Measurements from ENCODE around the gene GAN. TPM values are rescaled to one million over a fixed set of nuclear protein-coding genes. Genes with fewer than 3 reads are reported as not detected.

Gene GAN
- total RNA-seq, 6 experiments from 2014 or later: 5.6 to 8.6 (median 6.2) TPM

DNA sequence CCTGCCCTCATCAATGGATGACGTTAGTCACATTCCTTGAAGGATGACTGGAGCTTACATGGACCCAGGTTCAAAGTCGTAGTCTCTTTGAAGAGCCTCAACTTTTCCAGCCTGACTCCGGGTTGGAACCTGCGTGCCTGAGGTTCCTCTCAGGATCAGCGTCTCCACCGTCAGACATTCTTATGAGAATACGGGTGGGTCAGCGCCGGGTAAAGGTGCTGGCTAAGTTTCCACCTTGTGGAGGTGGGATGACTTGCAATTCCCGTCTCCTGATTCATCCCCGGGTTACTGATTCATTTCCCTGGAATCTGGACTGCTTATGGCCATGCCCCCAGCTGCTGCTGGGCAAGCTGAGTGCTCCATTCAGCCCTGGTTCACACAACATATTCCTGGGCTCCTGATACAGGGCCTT lies 90.9 kb downstream of the GAN start:
- peak; percentile 79 for DNase-seq
- TF ChIP-seq, protein P1, sequence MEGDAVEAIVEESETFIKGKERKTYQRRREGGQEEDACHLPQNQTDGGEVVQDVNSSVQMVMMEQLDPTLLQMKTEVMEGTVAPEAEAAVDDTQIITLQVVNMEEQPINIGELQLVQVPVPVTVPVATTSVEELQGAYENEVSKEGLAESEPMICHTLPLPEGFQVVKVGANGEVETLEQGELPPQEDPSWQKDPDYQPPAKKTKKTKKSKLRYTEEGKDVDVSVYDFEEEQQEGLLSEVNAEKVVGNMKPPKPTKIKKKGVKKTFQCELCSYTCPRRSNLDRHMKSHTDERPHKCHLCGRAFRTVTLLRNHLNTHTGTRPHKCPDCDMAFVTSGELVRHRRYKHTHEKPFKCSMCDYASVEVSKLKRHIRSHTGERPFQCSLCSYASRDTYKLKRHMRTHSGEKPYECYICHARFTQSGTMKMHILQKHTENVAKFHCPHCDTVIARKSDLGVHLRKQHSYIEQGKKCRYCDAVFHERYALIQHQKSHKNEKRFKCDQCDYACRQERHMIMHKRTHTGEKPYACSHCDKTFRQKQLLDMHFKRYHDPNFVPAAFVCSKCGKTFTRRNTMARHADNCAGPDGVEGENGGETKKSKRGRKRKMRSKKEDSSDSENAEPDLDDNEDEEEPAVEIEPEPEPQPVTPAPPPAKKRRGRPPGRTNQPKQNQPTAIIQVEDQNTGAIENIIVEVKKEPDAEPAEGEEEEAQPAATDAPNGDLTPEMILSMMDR (IDR thresholded peaks at IDR 0.05): peak; percentile 53
- peaks cover 3% of the 10 kb centered on the region for H3K27me3 Mint-ChIP-seq (ENCODE audit: insufficient read depth)
- H3K4me3 Mint-ChIP-seq: peak overlapping the region; percentile 50; the same call in 1 of the 2 replicates
- H3K27ac Mint-ChIP-seq: peak overlapping the region; percentile 91
- H3K9me3 Mint-ChIP-seq: peaks cover 3% of the 10 kb centered on the region; the same call in 1 of the 2 replicates
- H3K4me1 Mint-ChIP-seq (ENCODE audit: low read depth): peaks cover 45% of the 10 kb centered on the region
- H3K36me3 Mint-ChIP-seq (ENCODE audit: low read depth): no peaks in the 10 kb centered on the region

DNA sequence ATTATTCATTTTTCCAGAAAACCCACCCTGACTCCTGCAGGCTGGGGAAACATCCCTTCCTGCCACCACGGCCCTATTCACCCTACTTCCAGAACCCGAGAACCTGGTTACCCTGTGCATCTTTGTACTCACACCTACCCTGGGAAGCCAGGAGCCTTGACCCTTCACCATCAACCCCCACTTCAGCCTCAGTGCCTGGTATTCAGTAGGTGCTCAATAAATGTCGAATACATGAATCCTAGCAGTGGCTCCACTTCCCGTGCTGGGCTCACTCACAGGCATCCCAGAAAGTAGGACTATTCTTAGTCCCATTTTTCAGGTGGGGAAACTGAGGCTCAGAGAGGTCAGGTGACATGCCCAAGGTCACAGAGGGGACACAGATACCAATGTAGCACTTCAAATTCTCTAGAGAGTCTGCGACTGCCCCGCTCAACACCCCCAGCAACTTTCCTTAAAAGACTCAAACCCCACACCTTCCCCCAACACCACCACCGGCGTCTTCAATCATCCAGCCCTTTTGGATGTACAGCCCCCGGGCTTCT lies 93.7 kb downstream of the GAN start:
- Mint-ChIP-seq H3K4me3 (no peak overlapping the region), H3K27ac (no peak overlapping the region), H3K4me1 (ENCODE audit: low read depth) (peaks cover 34% of the 10 kb centered on the region), H3K9me3 (no peaks in the 10 kb centered on the region), H3K27me3 (ENCODE audit: insufficient read depth) (no peaks in the 10 kb centered on the region), H3K36me3 (ENCODE audit: low read depth) (no peaks in the 10 kb centered on the region)
- TF ChIP-seq, protein P1 (IDR thresholded peaks at IDR 0.05): no peak
- no peak for DNase-seq

DNA sequence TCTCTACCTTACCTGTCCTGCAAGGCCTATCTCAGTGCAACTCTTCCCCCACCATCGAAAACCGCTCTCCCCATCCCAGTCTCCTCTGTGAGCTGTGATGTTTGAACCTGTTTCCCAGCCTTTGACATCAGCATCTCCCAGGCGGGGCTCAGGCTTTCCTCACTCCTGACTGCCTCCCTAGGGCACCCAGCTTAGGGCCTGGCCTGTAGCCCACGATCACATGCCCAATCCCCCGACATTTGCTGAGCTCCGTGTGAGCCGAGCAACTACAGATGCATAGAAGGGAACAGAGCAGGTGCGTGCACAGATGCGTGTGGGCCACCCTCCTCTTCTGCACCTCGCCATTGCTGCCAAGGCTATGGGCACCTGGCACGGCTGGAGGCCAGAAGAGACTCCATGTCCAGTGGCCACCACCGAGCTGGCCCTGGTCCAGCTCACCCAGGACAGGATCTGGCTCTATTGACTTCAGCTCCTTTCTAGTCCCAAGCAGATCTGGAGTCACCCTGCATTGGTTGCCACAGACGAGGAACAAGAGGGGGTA lies 94.3 kb downstream of the GAN start:
- Mint-ChIP-seq H3K27me3 (ENCODE audit: insufficient read depth) (no peaks in the 10 kb centered on the region), H3K9me3 (no peaks in the 10 kb centered on the region), H3K36me3 (ENCODE audit: low read depth) (no peaks in the 10 kb centered on the region), H3K4me3 (no peak overlapping the region), H3K4me1 (ENCODE audit: low read depth) (peaks cover 34% of the 10 kb centered on the region), H3K27ac (no peak overlapping the region)
- DNase-seq: no peak
- TF ChIP-seq, protein P1 (IDR thresholded peaks at IDR 0.05): no peak

DNA sequence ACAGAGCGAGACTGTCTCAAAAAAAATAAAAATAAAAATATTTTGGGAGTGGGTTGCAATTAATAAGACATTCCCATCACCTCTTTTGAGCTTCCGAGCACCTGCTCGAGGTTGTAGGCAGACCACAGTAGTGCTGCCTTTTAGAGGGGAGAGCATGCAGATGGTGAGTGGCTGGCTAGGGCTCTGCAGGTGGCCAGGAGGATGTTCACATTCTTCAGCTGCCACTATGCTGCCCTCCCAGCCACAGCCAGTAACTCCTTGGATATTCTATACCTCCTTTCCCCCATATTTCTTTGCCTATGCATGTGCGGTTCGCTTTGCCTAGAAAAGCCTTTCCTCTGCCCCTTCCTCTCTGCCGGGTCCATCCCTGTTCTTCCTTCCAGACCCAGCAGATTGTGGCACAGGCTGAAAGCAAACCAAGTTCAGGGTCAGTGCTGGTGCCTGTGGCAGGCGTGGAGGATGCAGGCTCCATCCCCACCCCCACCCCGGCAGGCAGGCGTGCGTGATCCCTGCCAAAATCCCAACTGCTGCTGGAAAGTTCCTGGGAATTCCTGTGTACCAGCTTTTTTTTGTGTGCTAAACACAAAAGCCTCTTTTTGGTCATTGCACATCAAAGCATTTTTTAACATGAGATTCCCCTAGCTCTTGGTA lies 96.0 kb downstream of the GAN start:
- peaks cover 19% of the 10 kb centered on the region for H3K4me1 Mint-ChIP-seq (ENCODE audit: low read depth)
- no peaks in the 10 kb centered on the region for H3K27me3 Mint-ChIP-seq (ENCODE audit: insufficient read depth)
- no peak for DNase-seq
- no peaks in the 10 kb centered on the region for H3K36me3 Mint-ChIP-seq (ENCODE audit: low read depth)
- H3K27ac Mint-ChIP-seq: no peak overlapping the region
- no peaks in the 10 kb centered on the region for H3K9me3 Mint-ChIP-seq
- no peak overlapping the region for H3K4me3 Mint-ChIP-seq
- TF ChIP-seq, protein P1 (IDR thresholded peaks at IDR 0.05): no peak

- Mint-ChIP-seq H3K27ac (no peak overlapping the region), H3K4me3 (no peak overlapping the region), H3K36me3 (ENCODE audit: low read depth) (no peaks in the 10 kb centered on the region), H3K4me1 (ENCODE audit: low read depth) (peaks cover 5% of the 10 kb centered on the region), H3K9me3 (no peaks in the 10 kb centered on the region), H3K27me3 (ENCODE audit: insufficient read depth) (no peaks in the 10 kb centered on the region)
- no peak for DNase-seq
- TF ChIP-seq, protein P1 (IDR thresholded peaks at IDR 0.05): no peak
Measured at GRCh38 chr16:81413245-81413990, 98.7 kb downstream of the GAN start.
